Hematopoietic multipotent progenitor cell treated with erythropoietin and hydrocortisone succinate and interleukin-3 and kit ligand, for 8 days (in vitro differentiated cells): ENCODE results near the gene ODAD3.
A peak's percentile ranks its signal among the peaks of the same experiment; 100 is the strongest.

Experiments used
- DNase-seq: peaks from one replicate; pipeline ENCODE4 v3.0.0-alpha.2; 2015

The ODAD3 gene

GRCh38 chr19:11373885-11374432 lies 61.0 kb downstream of the ODAD3 start:
- DNase-seq: no peak

- peak; percentile 66 for DNase-seq
Observed at GRCh38 chr19:11373166-11373884, 61.6 kb downstream of the ODAD3 start.

- no peak for DNase-seq
Observed at GRCh38 chr19:11370744-11371143, 64.2 kb downstream of the ODAD3 start.
